Measurements from ENCODE around the gene NCKAP5. TPM values are rescaled to one million over a fixed set of nuclear protein-coding genes. Genes with fewer than 3 reads are reported as not detected.

NCKAP5 gene
- total RNA-seq, 1 donor from 2014 or later: 8.8 TPM

- no peak overlapping the region for H3K4me3 ChIP-seq
- TF ChIP-seq CTCF (IDR thresholded peaks at IDR 0.05) (no peak), POLR2AphosphoS5 (IDR thresholded peaks at IDR 0.05; ENCODE audit: insufficient read depth in 1 of 2, low read depth in 1 of 2) (no peak), POLR2A (IDR thresholded peaks at IDR 0.05) (no peak)
- DNase-seq (ENCODE audit: extremely low spot score in 2 of 2): no peak
- intact Hi-C loops (cut with DNase I): no loop called here
- no peak overlapping the region for H3K27ac ChIP-seq
- no peaks in the 10 kb centered on the region for H3K9me3 ChIP-seq
- H3K36me3 ChIP-seq: no peaks in the 10 kb centered on the region
- peaks cover 15% of the 10 kb centered on the region for H3K4me1 ChIP-seq
- no peaks in the 10 kb centered on the region for H3K27me3 ChIP-seq
These were observed 936.1 kb downstream of the NCKAP5 start for GRCh38 chr2:132632000-132632649.

- H3K9me3 ChIP-seq: no peaks in the 10 kb centered on the region
- TF ChIP-seq CTCF (IDR thresholded peaks at IDR 0.05) (no peak), POLR2A (IDR thresholded peaks at IDR 0.05) (no peak), POLR2AphosphoS5 (IDR thresholded peaks at IDR 0.05; ENCODE audit: insufficient read depth in 1 of 2, low read depth in 1 of 2) (no peak)
- H3K4me1 ChIP-seq: peaks cover 21% of the 10 kb centered on the region
- intact Hi-C loops (cut with DNase I): no loop called here
- no peaks in the 10 kb centered on the region for H3K36me3 ChIP-seq
- H3K27ac ChIP-seq: no peak overlapping the region
- DNase-seq (ENCODE audit: extremely low spot score in 2 of 2): no peak
- no peak overlapping the region for H3K4me3 ChIP-seq
- H3K27me3 ChIP-seq: no peaks in the 10 kb centered on the region
These were observed 940.7 kb downstream of the NCKAP5 start for GRCh38 chr2:132627536-132627935.

- DNase-seq (ENCODE audit: extremely low spot score in 2 of 2): no peak
- H3K27me3 ChIP-seq: no peaks in the 10 kb centered on the region
- intact Hi-C loops (cut with DNase I): no loop called here
- H3K27ac ChIP-seq: no peak overlapping the region
- no peaks in the 10 kb centered on the region for H3K9me3 ChIP-seq
- TF ChIP-seq CTCF (IDR thresholded peaks at IDR 0.05) (no peak), POLR2AphosphoS5 (IDR thresholded peaks at IDR 0.05; ENCODE audit: insufficient read depth in 1 of 2, low read depth in 1 of 2) (no peak), POLR2A (IDR thresholded peaks at IDR 0.05) (no peak)
- H3K4me1 ChIP-seq: peaks cover 11% of the 10 kb centered on the region
- H3K4me3 ChIP-seq: no peak overlapping the region
- H3K36me3 ChIP-seq: no peaks in the 10 kb centered on the region
These were observed 945.0 kb downstream of the NCKAP5 start for GRCh38 chr2:132623096-132623839.

Small RNA genes lying within 50 kb of the gene (small RNA-seq; reads per million reads assigned to genes)
- not detected for gene AC016909.1
- not detected for gene RN7SKP154
- not detected for gene RNU6-579P

Measured in vagina (tissue), 2 donors.